ENCODE measurements around the gene ZNF560. TPM values are rescaled to one million over a fixed set of nuclear protein-coding genes. Genes with fewer than 3 reads are reported as not detected.

The ZNF560 gene
- total and polyA plus RNA-seq, 9 of the 15 experiments (the other 6 are each of a cell fraction or from before 2014, with no cell fraction given) = 0.04 to 0.18 (median 0.05) TPM; not detected in 3

GRCh38 chr19:9523885-9524474 is 25.6 kb upstream of the ZNF560 start:
- no peaks in the 10 kb centered on the region for H4K20me1 ChIP-seq (replicated peaks; ENCODE audit: control insufficient read depth, insufficient read depth, low read length)
- H2AFZ ChIP-seq (ENCODE audit: low read depth, low read length) = no peak overlapping the region
- ChIA-PET CTCF (ENCODE audit: low intra/inter-chr PET ratio) (no interaction called here), POLR2A (no interaction called here)
- no peak overlapping the region for H3K4me2 ChIP-seq (ENCODE audit: insufficient read depth, low read length)
- peaks cover 35% of the 10 kb centered on the region for H3K9me3 ChIP-seq (replicated peaks; ENCODE audit: control insufficient read depth, insufficient read depth, low read depth, low read length)
- intact Hi-C loops (cut with micrococcal nuclease) (no loop called here), in situ Hi-C loops (cut with MboI) (no loop called here)
- ATAC-seq (no peak), DNase-seq (ENCODE audit: extremely low read depth in 1 of 4, low spot score in 3 of 4) (no peak), FAIRE-seq (no peak)
- BruUV-seq (replicated peaks) = no TSS peak
- H3K36me3 ChIP-seq (ENCODE audit: control insufficient read depth, insufficient read depth, low read length) = peaks cover 10% of the 10 kb centered on the region; the same call in 2 of the 3 replicates
- 65% methylated on average over 1 of the region's 1 CpG for WGBS (ENCODE audit: insufficient coverage, low coverage, missing lambda C conversion rate)
- H3K4me3 ChIP-seq = no peak overlapping the region
- H3K9ac ChIP-seq (ENCODE audit: insufficient read depth in 1 of 2, low read depth in 2 of 2, low read length in 2 of 2) = no peak overlapping the region
- no peaks in the 10 kb centered on the region for H3K4me1 ChIP-seq (replicated peaks in 1 of 2; ENCODE audit: control insufficient read depth in 2 of 2, insufficient read depth in 2 of 2, low read length in 2 of 2)
- H3K27ac ChIP-seq (ENCODE audit: extremely low read depth, low read depth, low read length) = no peak overlapping the region
- no peaks in the 10 kb centered on the region; a peak in 1 of 5 replicates for H3K27me3 ChIP-seq (ENCODE audit: control insufficient read depth in 2 of 2, insufficient read depth in 2 of 2, low read length in 2 of 2)
- no peaks in the 10 kb centered on the region for H3K79me2 ChIP-seq (ENCODE audit: control insufficient read depth, insufficient read depth, low read length)
- H3K9me1 ChIP-seq (ENCODE audit: control insufficient read depth, insufficient read depth, low read length) = no peaks in the 10 kb centered on the region
- no peak for TF ChIP-seq RBBP5 (IDR thresholded peaks at IDR 0.05; ENCODE audit: borderline replicate concordance, insufficient read depth, low read length, poor library complexity, severe bottlenecking)
- TF ChIP-seq PRMT5 (CRISPR knock-in tag; IDR thresholded peaks at IDR 0.05) = no peak
- 0 out of 2 replicates have a peak, but pooled peaks have one; percentile 52 for TF ChIP-seq CBX1 (IDR thresholded peaks at IDR 0.05; ENCODE audit: low read depth)
- peak; percentile 84 for TF ChIP-seq ZNF280A (IDR thresholded peaks at IDR 0.05; ENCODE audit: low read depth, partially characterized antibody)
- TF ChIP-seq TEAD4 (IDR thresholded peaks at IDR 0.05; ENCODE audit: low read length) = no peak
- no peak for TF ChIP-seq TEAD4 (CRISPR knock-in tag; IDR thresholded peaks at IDR 0.05; ENCODE audit: borderline replicate concordance)
- no peak for TF ChIP-seq SAFB2 (IDR thresholded peaks at IDR 0.05; ENCODE audit: borderline replicate concordance, low read depth, low read length, severe bottlenecking)
- TF ChIP-seq TRIM28 (IDR thresholded peaks at IDR 0.05) = peak; percentile 97
- peak; percentile 99 for TF ChIP-seq ZNF75A (CRISPR knock-in tag; IDR thresholded peaks at IDR 0.05)
- TF ChIP-seq NR2F6 (CRISPR knock-in tag; IDR thresholded peaks at IDR 0.05) = no peak
- no peak for TF ChIP-seq NFE2L1 (tag; IDR thresholded peaks at IDR 0.05; ENCODE audit: borderline replicate concordance, low read depth)
- peak; percentile 90 for TF ChIP-seq ZNF280B (CRISPR knock-in tag; IDR thresholded peaks at IDR 0.05)
- peak; percentile 92 for TF ChIP-seq XRCC3 (IDR thresholded peaks at IDR 0.05)
- 0 out of 4 replicates have a peak, but pooled peaks of 1 of the 2 experiments have one; percentile 37 for TF ChIP-seq TRIM24 (IDR thresholded peaks at IDR 0.05)
- no peak for TF ChIP-seq NR2C2 (CRISPR knock-in tag; IDR thresholded peaks at IDR 0.05)
- TF ChIP-seq NR2C2 (tag; IDR thresholded peaks at IDR 0.05) = no peak
- TF ChIP-seq GTF2E2 (tag; IDR thresholded peaks at IDR 0.05) = no peak
- peak in 1 of 2 experiments; percentile 92; a peak in 2 of 3 replicates for TF ChIP-seq CBX3 (IDR thresholded peaks at IDR 0.05; ENCODE audit: borderline replicate concordance in 1 of 2, low read length in 2 of 2)
- 0 out of 2 replicates have a peak, but pooled peaks have one; percentile 21 for TF ChIP-seq JUN (IDR thresholded peaks at IDR 0.05; ENCODE audit: borderline replicate concordance, low read depth, low read length)
- no peak for TF ChIP-seq JUN (CRISPR knock-in tag; IDR thresholded peaks at IDR 0.05; ENCODE audit: borderline replicate concordance)
- TF ChIP-seq ZEB2 (IDR thresholded peaks at IDR 0.05) = peak; percentile 61; the same call in 1 of the 2 replicates
- peak; percentile 67; the same call in 1 of the 2 replicates for TF ChIP-seq NFRKB (IDR thresholded peaks at IDR 0.05; ENCODE audit: low read depth)
- no peak for TF ChIP-seq ZNF583 (CRISPR knock-in tag; IDR thresholded peaks at IDR 0.05)

Data from K562 (cell line).